Measurements from ENCODE around the gene ALS2.
A peak's percentile ranks its signal among the peaks of the same experiment; 100 is the strongest.
"Not testable (repeated sequence)": the region's sequence is repeated elsewhere in the genome, so short reads cannot be mapped to it uniquely, and the experiment has no call there.

Gene ALS2

GRCh38 chr2:201793631-201794030 is 12.9 kb upstream of the ALS2 start:
- DNase-seq = no peak

DNA sequence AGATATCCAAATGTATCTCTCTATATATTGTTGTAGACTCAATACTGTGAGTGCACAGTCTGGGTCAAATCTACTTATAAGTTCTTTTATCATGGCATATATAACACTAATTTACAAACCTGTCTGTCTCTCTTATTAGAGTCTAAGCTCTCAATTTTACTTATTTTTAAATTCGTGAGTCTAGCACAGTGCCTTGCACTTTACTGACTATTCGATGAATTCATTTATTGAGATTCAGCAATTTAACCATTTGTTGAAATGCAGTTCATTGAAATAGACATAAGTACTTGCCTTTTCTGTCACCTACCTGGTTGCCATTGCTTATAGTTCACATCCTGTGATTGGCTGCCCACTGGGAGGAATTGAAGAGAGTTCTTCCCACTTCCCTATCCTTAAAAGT is 10.3 kb upstream of the ALS2 start:
- DNase-seq = no peak

DNA sequence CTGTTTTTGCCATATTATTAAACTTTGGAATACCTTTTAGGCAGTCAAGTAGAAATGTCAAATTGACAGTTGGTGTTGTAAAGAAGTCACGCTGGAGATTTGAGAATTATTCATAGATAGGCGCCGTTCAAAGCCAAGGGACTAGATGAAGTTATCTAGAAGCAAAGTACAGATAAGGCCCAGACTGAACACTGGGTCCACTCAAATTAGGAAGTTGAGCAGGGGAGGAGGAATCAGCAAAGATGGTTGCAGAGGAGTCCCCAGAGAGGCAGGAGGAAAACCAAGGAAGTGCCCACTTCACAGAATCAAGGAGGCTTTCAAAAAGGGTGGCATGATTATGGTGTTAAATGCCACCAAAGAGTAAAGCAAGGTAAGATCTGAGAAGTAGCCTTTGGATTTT is 9.6 kb upstream of the ALS2 start:
- DNase-seq = no peak

- DNase-seq = no peak
Observed at GRCh38 chr2:201789395-201789794, 8.7 kb upstream of the ALS2 start.

- DNase-seq = no peak
Observed at GRCh38 chr2:201788371-201788770, 7.6 kb upstream of the ALS2 start.

DNA sequence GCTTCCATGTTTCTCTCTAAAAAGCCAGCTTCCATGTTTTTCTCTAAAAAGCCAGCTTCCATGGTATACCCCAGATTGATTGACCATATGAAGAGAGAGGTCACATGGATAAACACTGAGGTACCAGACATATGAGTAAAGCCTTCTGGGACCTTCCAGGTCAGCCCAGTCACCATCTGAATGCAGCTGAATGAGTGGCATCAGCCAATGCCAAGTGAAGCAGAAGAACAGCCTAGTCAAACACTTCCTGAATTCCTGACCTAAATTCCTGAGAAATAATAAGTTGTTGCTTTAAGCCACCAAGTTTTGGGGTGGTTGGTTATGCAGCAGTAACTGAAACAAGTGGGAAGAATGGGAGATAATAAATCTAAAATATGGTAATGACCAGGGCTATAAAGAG is 5.7 kb upstream of the ALS2 start:
- no peak for DNase-seq

DNA sequence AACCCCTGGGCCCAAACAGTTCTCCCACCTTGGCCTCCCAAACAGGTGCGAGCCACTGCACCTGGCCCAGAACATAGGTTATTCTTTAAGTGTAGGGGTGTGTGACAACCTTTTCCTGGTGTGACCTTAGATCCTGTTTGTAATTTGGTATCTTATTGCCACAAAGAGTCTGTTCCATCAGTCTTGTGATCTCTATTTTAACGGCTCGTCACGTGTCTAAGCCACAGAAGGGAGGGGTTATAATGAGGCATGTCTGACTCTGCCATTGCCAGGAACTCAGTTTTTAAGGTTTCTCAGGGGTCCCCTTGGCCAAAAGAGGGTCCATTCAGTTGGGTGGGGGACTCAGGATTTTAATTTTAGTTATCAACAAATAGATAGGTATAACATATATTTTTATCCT is 4.4 kb upstream of the ALS2 start:
- no peak for DNase-seq

DNA sequence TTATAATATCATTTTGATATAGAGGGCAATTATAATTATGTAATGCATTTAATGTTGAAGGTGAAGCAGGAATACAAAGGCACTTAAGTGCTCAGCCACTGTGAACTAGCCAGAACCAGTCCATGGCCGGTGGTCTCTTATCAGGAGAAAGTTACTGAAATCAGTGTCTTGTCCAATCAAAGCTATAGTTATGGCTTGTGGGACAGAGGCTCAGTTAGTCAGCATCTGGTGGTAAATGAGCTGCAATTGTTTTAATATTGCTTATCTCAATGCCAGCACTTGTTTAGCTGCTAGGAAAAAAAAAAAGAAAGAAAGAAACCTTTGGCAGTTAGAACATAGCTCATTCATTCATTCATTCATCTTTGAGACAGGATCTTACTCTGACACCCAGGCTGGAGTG is 3.8 kb upstream of the ALS2 start:
- DNase-seq = no peak

- DNase-seq = peak; percentile 43
Observed at GRCh38 chr2:201781557-201782051, 871 bp upstream of the ALS2 start.

DNA sequence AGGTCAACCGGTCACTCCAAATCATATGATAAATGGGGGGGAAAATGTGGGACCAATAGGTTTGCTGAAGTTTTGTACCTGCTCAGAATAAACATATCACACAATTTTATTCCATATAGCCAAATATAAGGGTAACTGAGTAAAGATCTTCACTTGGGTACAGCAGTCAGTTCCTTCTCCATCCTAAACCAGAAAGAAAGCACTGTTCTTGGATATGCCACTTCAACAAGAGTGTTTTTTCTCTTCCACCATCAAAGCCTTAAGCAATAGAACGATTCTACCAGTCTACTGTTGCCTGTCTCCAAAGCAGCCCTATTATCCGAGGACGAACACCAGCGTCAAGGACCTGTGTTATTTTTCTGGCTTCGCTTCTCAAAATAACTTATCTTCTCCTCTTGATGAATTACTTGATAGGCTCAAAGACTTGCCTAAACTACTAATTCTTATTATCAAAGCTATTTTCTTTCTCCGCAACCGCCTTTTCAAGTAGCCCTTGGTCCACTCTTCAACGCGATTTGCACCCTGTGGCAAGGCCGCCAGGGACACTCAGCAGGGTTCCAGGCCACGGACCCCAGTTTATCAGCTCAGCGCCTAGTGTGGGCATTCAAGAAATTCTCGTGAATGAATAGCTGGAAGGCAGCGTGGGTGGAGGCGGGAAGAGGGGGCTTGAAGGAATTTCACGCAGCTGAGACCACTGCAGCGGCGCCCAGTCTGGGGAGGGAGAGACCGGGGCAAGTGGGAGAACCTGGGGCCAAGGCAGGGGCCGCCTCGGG is 646 bp downstream of the ALS2 start:
- peak; percentile 6 for DNase-seq

DNA sequence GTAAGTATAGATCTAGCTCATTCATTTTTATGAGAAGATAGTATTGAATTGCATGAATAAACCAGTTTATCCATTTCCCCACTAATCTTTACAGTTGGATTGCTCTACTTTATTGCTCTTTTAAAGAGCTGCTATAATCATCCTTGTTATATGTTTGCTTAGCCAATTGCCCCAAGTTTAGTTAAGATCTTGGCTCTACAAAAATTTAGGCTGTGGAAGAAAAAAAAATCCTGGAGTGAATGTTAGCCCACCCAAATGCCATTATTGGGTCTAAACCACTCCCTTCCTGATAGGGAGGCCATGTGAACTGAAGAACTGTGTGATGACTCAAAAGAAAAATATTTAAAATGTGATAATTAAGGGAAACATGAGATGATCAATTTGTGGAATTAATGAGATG is 2.9 kb downstream of the ALS2 start:
- DNase-seq = no peak

DNA sequence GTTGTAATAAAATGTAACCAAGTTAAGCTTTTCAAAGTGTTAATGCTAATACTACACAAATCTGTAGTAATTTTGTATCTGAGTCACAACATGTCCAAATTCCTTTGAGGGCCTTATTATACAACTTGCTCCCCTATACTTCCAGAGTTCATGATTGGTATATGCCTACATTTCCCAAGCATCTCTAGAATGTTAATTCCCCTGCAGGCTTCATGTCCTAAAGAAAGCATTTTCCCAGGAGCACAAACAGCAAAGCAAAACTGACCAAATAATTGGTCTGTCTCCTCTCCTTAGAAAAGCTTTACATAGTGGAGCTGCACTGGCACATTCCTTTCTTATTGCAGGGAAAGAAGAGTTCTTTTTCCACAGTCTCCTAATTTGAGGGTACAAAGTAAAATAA is 3.7 kb downstream of the ALS2 start:
- DNase-seq = no peak

- no peak for DNase-seq
Observed at GRCh38 chr2:201775326-201775725, 5.4 kb downstream of the ALS2 start.

DNA sequence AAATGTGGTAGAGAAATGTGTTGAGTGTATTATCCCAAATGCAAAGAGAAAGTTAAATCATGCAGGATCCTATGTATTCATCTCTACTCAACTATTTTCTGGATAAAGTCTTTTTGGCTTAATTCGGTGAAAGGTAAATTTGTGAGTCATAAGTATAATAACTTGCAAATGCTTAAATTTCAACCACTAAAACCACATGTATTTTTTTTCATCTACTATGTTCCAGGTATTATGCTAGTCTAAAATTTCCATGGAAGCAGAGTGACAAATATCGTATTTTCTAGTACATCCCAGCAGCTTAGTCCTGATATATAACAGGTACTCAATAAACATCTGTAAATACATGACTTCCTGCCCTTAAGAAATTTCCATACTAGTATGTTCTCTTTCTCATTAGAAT is 6.2 kb downstream of the ALS2 start:
- no peak for DNase-seq

GRCh38 chr2:201773990-201774389 is 6.7 kb downstream of the ALS2 start:
- no peak for DNase-seq

DNA sequence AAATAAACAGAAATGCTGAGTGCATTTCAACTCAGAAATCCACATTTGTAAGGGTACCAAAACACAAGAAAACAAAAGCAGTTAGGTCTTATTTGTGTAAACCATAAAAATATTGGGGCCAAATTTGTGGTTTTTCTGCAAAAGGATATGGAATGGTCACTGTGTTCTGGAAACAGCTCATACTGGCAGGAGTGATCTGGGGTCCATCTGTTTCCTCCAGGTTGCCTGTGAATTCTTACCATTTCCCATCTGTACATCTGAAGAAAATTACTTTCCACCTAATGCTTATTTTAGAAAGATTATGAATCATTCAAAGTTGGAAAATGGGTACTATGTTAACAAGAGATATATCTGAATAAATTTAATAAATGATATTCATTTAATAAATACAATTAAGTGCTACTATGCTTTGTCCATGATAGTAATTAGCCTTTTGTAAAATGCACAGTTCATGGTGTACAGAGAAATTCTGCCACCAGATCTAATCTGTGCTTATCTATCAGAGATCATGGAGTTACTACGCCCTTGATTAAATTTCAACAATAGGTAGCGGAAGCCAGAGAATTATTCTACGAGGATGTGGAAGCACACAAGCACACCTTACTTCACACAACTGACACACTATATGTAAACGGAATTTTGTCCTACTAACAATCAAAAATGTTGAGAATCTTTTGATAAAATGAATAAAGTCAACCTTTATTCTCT is 10.9 kb downstream of the ALS2 start:
- DNase-seq = no peak

- DNase-seq = no peak
Observed at GRCh38 chr2:201768918-201769317, 11.8 kb downstream of the ALS2 start.

GRCh38 chr2:201765799-201766198 is 14.9 kb downstream of the ALS2 start:
- no peak for DNase-seq

GRCh38 chr2:201764469-201764868 is 16.3 kb downstream of the ALS2 start:
- not testable (repeated sequence) for DNase-seq

GRCh38 chr2:201761101-201761500 is 19.6 kb downstream of the ALS2 start:
- DNase-seq = no peak

DNA sequence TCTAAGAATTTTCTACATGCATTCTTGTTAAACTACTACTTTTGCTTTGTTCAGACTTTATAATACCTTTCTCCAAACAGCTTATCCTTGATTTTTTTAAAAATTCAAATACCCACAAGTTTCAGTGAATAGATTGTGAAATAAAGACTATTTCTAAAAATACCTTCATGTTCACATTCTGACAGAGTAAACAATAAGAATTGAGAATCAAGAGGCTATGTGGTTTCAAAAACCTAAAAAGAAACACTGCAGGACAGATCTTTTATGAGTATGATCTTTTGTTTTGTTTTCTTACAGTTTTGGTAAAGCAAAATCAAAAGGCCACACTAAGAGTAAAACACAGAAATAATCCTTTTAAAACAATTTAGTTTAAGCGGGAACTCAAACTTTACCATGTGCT is 21.2 kb downstream of the ALS2 start:
- DNase-seq = no peak

- DNase-seq = no peak
Observed at GRCh38 chr2:201758873-201759272, 21.9 kb downstream of the ALS2 start.

DNA sequence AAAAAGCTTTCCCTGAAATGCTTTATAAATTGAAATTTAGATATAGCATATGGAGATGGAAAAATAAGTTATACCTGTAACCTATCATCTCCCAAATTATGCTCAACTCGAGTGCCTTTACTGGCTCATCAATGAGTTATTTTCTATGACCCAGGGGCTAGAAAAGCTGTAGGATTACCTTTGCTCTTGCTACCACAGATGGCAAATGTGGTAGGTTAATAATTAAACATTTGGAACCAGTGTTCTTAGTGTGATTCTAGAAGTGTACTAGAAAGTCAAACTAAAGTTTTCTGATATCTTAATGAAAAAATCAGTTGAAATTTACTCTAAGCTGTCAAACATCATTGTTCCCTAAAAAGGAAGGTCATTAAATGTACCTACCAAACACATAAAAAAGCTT is 22.5 kb downstream of the ALS2 start:
- no peak for DNase-seq

GRCh38 chr2:201754717-201755415 is 25.9 kb downstream of the ALS2 start:
- no peak for DNase-seq
